GM23248 (cell line): ENCODE measurements around the gene WWC1. TPM values are rescaled to one million over a fixed set of nuclear protein-coding genes. Genes with fewer than 3 reads are reported as not detected.

Experiments used
- DNase-seq: peaks from one replicate; pipeline ENCODE4 v3.0.0-alpha.2; 2015
- H2AFZ ChIP-seq: fragments of 200-600 bp; sonication (generic); 2 replicates; pipeline ENCODE4 v1.6.1; 2016; ENCODE audit warnings: antibody characterized with exemption
- H3F3A ChIP-seq: fragments of 200-600 bp; sonication (generic); 2 replicates; pipeline ENCODE4 v1.6.1; 2016; ENCODE audit warnings: mild to moderate bottlenecking, antibody characterized with exemption, mixed run types; ENCODE audit not compliant: insufficient read depth
- H3K27ac ChIP-seq: fragments of 200-600 bp; sonication (generic); 2 replicates; pipeline ENCODE4 v1.5.1; 2016; ENCODE audit warnings: mild to moderate bottlenecking
- H3K27me3 ChIP-seq: fragments of 200-600 bp; sonication (generic); replicated peaks from 2 replicates; pipeline ENCODE4 v1.6.1; 2016; ENCODE audit warnings: mild to moderate bottlenecking; ENCODE audit not compliant: insufficient read depth
- H3K36me3 ChIP-seq: fragments of 200-600 bp; sonication (generic); 2 replicates; pipeline ENCODE4 v1.6.1; 2016; ENCODE audit warnings: low read depth, mild to moderate bottlenecking
- H3K4me1 ChIP-seq: fragments of 200-600 bp; sonication (generic); 2 replicates; pipeline ENCODE4 v1.6.1; 2016; ENCODE audit warnings: mild to moderate bottlenecking; ENCODE audit not compliant: insufficient read depth
- H3K4me2 ChIP-seq: fragments of 200-600 bp; sonication (generic); one replicate; pipeline ENCODE4 v1.6.1; 2016; ENCODE audit warnings: mild to moderate bottlenecking; ENCODE audit not compliant: unreplicated experiment
- H3K4me3 ChIP-seq: fragments of 200-600 bp; sonication (generic); 2 replicates; pipeline ENCODE4 v1.5.1; 2016; ENCODE audit warnings: mild to moderate bottlenecking
- H3K79me2 ChIP-seq: fragments of 200-600 bp; sonication (generic); 2 replicates; pipeline ENCODE4 v1.6.1; 2016; ENCODE audit warnings: mild to moderate bottlenecking; ENCODE audit not compliant: insufficient read depth
- H3K9ac ChIP-seq: fragments of 200-600 bp; sonication (generic); 2 replicates; pipeline ENCODE4 v1.6.1; 2016; ENCODE audit warnings: mild to moderate bottlenecking
- H3K9me2 ChIP-seq: fragments of 200-600 bp; sonication (generic); 2 replicates; pipeline ENCODE4 v1.6.1; 2016; ENCODE audit warnings: mixed run types, mild to moderate bottlenecking, moderate library complexity; ENCODE audit not compliant: insufficient read depth
- H3K9me3 ChIP-seq: fragments of 200-600 bp; sonication (generic); one replicate; pipeline ENCODE4 v1.6.1; 2017; ENCODE audit warnings: low read depth
- H4K20me1 ChIP-seq: fragments of 200-600 bp; sonication (generic); 2 replicates; pipeline ENCODE4 v1.6.0; 2016; ENCODE audit not compliant: insufficient read depth
- EZH2 ChIP-seq: fragments of 200-600 bp; sonication (generic); IDR thresholded peaks from 2 replicates; pipeline ENCODE4 v1.6.1; 2018; ENCODE audit warnings: antibody characterized with exemption, mild to moderate bottlenecking; ENCODE audit not compliant: insufficient read depth, poor library complexity, severe bottlenecking
- EZH2phosphoT487 ChIP-seq: fragments of 200-600 bp; sonication (generic); IDR thresholded peaks from 2 replicates; pipeline ENCODE4 v1.6.1; 2018; ENCODE audit warnings: antibody characterized with exemption, moderate library complexity, mild to moderate bottlenecking, low read depth; ENCODE audit not compliant: insufficient read depth
- whole genome bisulfite sequencing, 2 experiments: methylation state at CpG; one replicate each; pipeline ENCODE4 v1.1.6; 2015 to 2017; ENCODE audit warnings: low lambda C conversion rate in 2 of 2, low coverage in 1 of 2; ENCODE audit errors: missing lambda C conversion rate in 2 of 2; 5-methylcytosine and 5-hydroxymethylcytosine counted together
- in situ Hi-C: fragments of 300-500 bp; cut with MboI; formaldehyde crosslinking; loops from 2 replicates; pipeline ENCODE4 v1.15.0; 2020
- polyA plus RNA-seq: library from polyadenylated mRNA; unstranded; fragments of >200 nt; fragmentation: Nextera tagmentation; extraction: Ambion mirVana; gene quantifications from 2 replicates; pipeline ENCODE4 v1.2.1, GENCODE V29; 2016
- total RNA-seq: library from RNA; depleted of rRNA; stranded (reverse); fragments of >200 nt; shearing (Covaris generic); gene quantifications from 2 replicates; pipeline ENCODE4 v1.2.3, GENCODE V29; 2014

Gene WWC1
- total and polyA plus RNA-seq, 2 experiments from 2014 or later = 1.8 to 7.1 TPM

DNA sequence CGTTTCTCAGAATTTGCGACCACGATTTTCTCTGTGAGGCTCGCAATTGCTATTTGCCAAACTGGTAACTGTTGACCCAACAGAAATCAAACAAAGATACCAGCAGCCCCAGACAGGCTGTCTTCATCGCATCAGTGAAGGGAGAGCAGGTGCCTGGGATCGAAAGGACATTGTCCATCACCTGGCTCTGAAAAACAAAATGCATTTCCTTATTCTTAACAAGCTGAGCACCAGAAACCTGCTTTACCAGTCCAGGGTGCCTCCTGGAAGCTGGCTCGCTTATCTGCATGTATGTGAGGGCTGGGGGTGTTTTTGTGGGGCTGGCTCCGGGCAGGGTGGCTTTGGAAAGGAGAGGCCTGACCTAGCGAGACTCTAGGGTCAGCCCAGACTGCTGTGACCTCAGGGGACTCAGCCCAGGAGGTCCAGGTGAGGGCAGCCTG lies 24.7 kb downstream of the WWC1 start:
- no peak overlapping the region for H3K9ac ChIP-seq
- WGBS, 2 experiments = 94% methylated on average over 9 of the region's 9 CpGs

DNA sequence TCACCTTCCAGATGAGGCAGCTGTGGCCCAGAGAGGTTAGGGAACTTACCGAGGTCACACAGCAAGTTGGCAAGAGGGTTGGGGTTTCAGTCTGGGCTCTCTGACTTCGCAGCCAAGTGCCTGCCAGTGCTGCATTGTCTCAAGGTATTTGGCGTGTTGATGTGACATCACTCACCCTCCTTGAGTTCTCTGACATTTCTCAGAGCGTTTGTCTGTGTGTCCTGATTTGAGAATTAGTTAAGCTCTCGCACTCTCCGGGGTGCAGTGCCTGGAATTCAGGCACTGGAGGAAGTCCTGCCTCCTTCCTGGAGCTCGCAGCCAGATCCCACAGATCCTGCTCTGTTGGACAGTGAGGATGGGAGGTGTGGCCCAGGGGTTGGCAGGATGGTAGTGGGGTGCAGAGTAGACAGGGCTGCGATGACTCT lies 25.7 kb downstream of the WWC1 start:
- Histone ChIP-seq H3K27ac (peak overlapping the region; percentile 42), H3K36me3 (no peaks in the 10 kb centered on the region), H3F3A (peaks cover 9% of the 10 kb centered on the region; the same call in 1 of the 2 replicates), H3K4me3 (no peak overlapping the region), H2AFZ (no peak overlapping the region), H3K9me3 (no peaks in the 10 kb centered on the region), H3K4me1 (peaks cover 32% of the 10 kb centered on the region), H3K27me3 (no peaks in the 10 kb centered on the region), H4K20me1 (no peaks in the 10 kb centered on the region), H3K4me2 (no peak overlapping the region), H3K9me2 (no peaks in the 10 kb centered on the region), H3K79me2 (no peaks in the 10 kb centered on the region), H3K9ac (no peak overlapping the region)
- in situ Hi-C loops = no loop called here
- TF ChIP-seq EZH2 = no peak
- TF ChIP-seq EZH2phosphoT487 = no peak
- DNase-seq = no peak
- WGBS, 2 experiments = 84 to 85% methylated on average over 8 of the region's 8 CpGs

More for the DNA sequence above, 24.7 kb downstream of the WWC1 start:
- Histone ChIP-seq H3K27ac (no peak overlapping the region), H3F3A (peaks cover 9% of the 10 kb centered on the region; the same call in 1 of the 2 replicates), H3K4me3 (no peak overlapping the region), H3K36me3 (no peaks in the 10 kb centered on the region), H3K27me3 (no peaks in the 10 kb centered on the region), H3K9me3 (no peaks in the 10 kb centered on the region), H4K20me1 (no peaks in the 10 kb centered on the region), H2AFZ (no peak overlapping the region), H3K4me2 (no peak overlapping the region), H3K79me2 (no peaks in the 10 kb centered on the region), H3K9me2 (no peaks in the 10 kb centered on the region), H3K4me1 (peaks cover 32% of the 10 kb centered on the region)
- TF ChIP-seq EZH2phosphoT487 (no peak), EZH2 (no peak)
- DNase-seq = no peak
- in situ Hi-C loops = no loop called here

GRCh38 chr5:168317521-168318147 lies 26.2 kb downstream of the WWC1 start:
- H3K9me3 ChIP-seq = no peaks in the 10 kb centered on the region
- WGBS, 2 experiments = 14 to 28% methylated on average over 4 of the region's 4 CpGs
- peaks cover 9% of the 10 kb centered on the region; the same call in 1 of the 2 replicates for H3F3A ChIP-seq
- DNase-seq = peak; percentile 87
- no peaks in the 10 kb centered on the region for H3K79me2 ChIP-seq
- H3K9ac ChIP-seq = no peak overlapping the region
- H3K9me2 ChIP-seq = no peaks in the 10 kb centered on the region
- no peak overlapping the region for H2AFZ ChIP-seq
- H3K27me3 ChIP-seq = no peaks in the 10 kb centered on the region
- H3K4me3 ChIP-seq = no peak overlapping the region
- H4K20me1 ChIP-seq = no peaks in the 10 kb centered on the region
- no peak for TF ChIP-seq EZH2phosphoT487
- no peak for TF ChIP-seq EZH2
- H3K36me3 ChIP-seq = no peaks in the 10 kb centered on the region
- H3K4me1 ChIP-seq = peaks cover 32% of the 10 kb centered on the region
- in situ Hi-C loops = no loop called here
- H3K4me2 ChIP-seq = no peak overlapping the region
- H3K27ac ChIP-seq = peak overlapping the region; percentile 42

DNA sequence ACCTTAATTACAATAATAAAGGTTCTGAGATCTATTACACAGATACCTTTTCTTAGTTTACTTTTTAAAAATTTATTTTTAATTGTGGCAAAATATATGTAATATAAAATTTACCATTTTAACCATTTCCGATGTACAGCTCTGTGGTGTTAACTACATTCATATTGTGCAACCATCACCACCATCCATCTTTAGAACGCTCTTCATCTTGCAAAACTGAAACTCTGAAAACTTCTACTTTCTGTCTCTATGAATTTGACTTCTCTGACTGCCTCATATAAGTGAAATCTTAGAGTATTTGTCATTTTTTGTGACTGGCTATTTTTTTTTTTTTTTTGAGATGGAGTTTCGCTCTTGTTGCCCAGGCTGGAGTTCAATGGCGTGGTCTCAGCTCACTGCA lies 26.8 kb downstream of the WWC1 start:
- Histone ChIP-seq H3K27me3 (no peaks in the 10 kb centered on the region), H3K9me3 (no peaks in the 10 kb centered on the region), H3K9me2 (no peaks in the 10 kb centered on the region), H3K4me3 (no peak overlapping the region), H3F3A (peaks cover 9% of the 10 kb centered on the region; the same call in 1 of the 2 replicates), H3K9ac (no peak overlapping the region), H3K4me1 (peaks cover 32% of the 10 kb centered on the region), H4K20me1 (no peaks in the 10 kb centered on the region), H3K36me3 (no peaks in the 10 kb centered on the region), H3K79me2 (no peaks in the 10 kb centered on the region), H3K27ac (0 out of 2 replicates have a peak overlapping the region, but pooled peaks have one; percentile 12), H2AFZ (no peak overlapping the region), H3K4me2 (no peak overlapping the region)
- no peak for TF ChIP-seq EZH2phosphoT487
- TF ChIP-seq EZH2 = no peak
- in situ Hi-C loops = no loop called here
- no peak for DNase-seq
- WGBS, 2 experiments = 96 to 98% methylated on average over 4 of the region's 4 CpGs
